Measurements from ENCODE around the gene CHCHD1. TPM values are rescaled to one million over a fixed set of nuclear protein-coding genes. Genes with fewer than 3 reads are reported as not detected.

Gene CHCHD1
- total RNA-seq, 1 experiment from 2014 or later = 36.6 TPM

- DNase-seq (ENCODE audit: low read depth, low spot score) (no peak), ATAC-seq (no peak)
- ChIA-PET CTCF (no interaction called here), POLR2A (no interaction called here), RAD21 (ENCODE audit: low non-redundant PET in 1 of 2, low total read pairs in 2 of 2, uncharacterized antibody in 2 of 2, unreplicated experiment in 2 of 2) (no interaction called here)
- Histone ChIP-seq H3K27ac (ENCODE audit: low read depth, low read length) (no peak overlapping the region), H4K20me1 (ENCODE audit: insufficient read depth) (no peaks in the 10 kb centered on the region), H3K36me3 (ENCODE audit: control insufficient read depth in 1 of 2, insufficient read depth in 2 of 2, low read length in 2 of 2) (peaks cover 17 to 31% of the 10 kb centered on the region in 2 experiments), H3K9ac (ENCODE audit: low read length) (no peak overlapping the region), H3K79me2 (ENCODE audit: insufficient read depth, low read length) (peaks cover 5% of the 10 kb centered on the region; the same call in 1 of the 2 replicates), H2AFZ (ENCODE audit: low read depth, low read length, poor library complexity, severe bottlenecking) (no peak overlapping the region), H3K4me1 (ENCODE audit: control insufficient read depth in 1 of 2, insufficient read depth in 2 of 2, low read length in 2 of 2) (peaks cover 0 to 16% of the 10 kb centered on the region in 2 experiments; a peak in 2 of 4 replicates), H3K4me2 (ENCODE audit: low read length) (no peak overlapping the region), H3K9me2 (ENCODE audit: insufficient read depth) (no peaks in the 10 kb centered on the region), H3K4me3 (replicated peaks in 1 of 2; ENCODE audit: low read depth in 1 of 2, low read length in 2 of 2) (no peak overlapping the region), H3K27me3 (ENCODE audit: insufficient read depth, low read length) (no peaks in the 10 kb centered on the region), H3K9me3 (ENCODE audit: control insufficient read depth in 1 of 2, insufficient read depth in 1 of 2, low read depth in 1 of 2, low read length in 2 of 2) (no peaks in the 10 kb centered on the region)
- intact Hi-C loops (cut with micrococcal nuclease) = no loop called here
- TF ChIP-seq POLR2A (IDR thresholded peaks at IDR 0.05; ENCODE audit: borderline replicate concordance, extremely low read depth, insufficient read depth, insufficient read length) = no peak
- no TSS peak for BruUV-seq (replicated peaks)
Measured at GRCh38 chr10:73806176-73806950, 24.5 kb downstream of the CHCHD1 start.

DNA sequence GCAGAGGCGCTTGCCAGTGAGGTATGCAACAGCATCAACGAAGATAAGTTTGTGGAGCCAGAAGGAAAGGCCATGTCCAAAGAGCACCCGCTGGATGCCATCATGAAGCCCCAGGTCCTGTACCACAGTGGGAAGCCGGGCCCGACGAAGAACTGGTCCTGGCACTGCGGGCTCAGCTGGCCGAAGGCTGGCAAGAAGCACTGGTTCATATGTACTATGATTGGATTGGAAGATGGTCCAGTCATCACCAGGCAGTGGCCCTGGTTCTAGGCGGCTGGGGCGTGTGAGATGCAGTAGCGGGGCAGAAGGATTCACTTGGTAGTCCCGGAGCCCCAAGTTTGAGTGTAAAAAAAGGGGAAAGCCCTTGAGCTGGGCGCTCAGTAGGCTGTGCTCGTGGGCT, 25.6 kb downstream of the CHCHD1 start:
- H3K9ac ChIP-seq (ENCODE audit: low read length) = no peak overlapping the region
- BruUV-seq (replicated peaks) = no TSS peak
- H2AFZ ChIP-seq (ENCODE audit: low read depth, low read length, poor library complexity, severe bottlenecking) = no peak overlapping the region
- H3K4me3 ChIP-seq (replicated peaks in 1 of 2; ENCODE audit: low read depth in 1 of 2, low read length in 2 of 2) = no peak overlapping the region
- no peaks in the 10 kb centered on the region for H4K20me1 ChIP-seq (ENCODE audit: insufficient read depth)
- ATAC-seq (no peak), DNase-seq (ENCODE audit: low read depth, low spot score) (no peak)
- RAD21 ChIA-PET (ENCODE audit: low non-redundant PET in 1 of 2, low total read pairs in 2 of 2, uncharacterized antibody in 2 of 2, unreplicated experiment in 2 of 2) = no interaction called here
- H3K4me2 ChIP-seq (ENCODE audit: low read length) = no peak overlapping the region
- peaks cover 4 to 22% of the 10 kb centered on the region in 2 experiments; a peak in 3 of 4 replicates for H3K4me1 ChIP-seq (ENCODE audit: control insufficient read depth in 1 of 2, insufficient read depth in 2 of 2, low read length in 2 of 2)
- POLR2A ChIA-PET = no interaction called here
- CTCF ChIA-PET = no interaction called here
- intact Hi-C loops (cut with micrococcal nuclease) = no loop called here
- peaks cover 11 to 22% of the 10 kb centered on the region in 2 experiments; a peak in 3 of 4 replicates for H3K36me3 ChIP-seq (ENCODE audit: control insufficient read depth in 1 of 2, insufficient read depth in 2 of 2, low read length in 2 of 2)
- H3K9me3 ChIP-seq (ENCODE audit: control insufficient read depth in 1 of 2, insufficient read depth in 1 of 2, low read depth in 1 of 2, low read length in 2 of 2) = no peaks in the 10 kb centered on the region
- no peak for TF ChIP-seq EZH2phosphoT487 (IDR thresholded peaks at IDR 0.05; ENCODE audit: borderline replicate concordance)
- TF ChIP-seq CEBPB (IDR thresholded peaks at IDR 0.05; ENCODE audit: low read depth) = no peak
- TF ChIP-seq EGR1 (IDR thresholded peaks at IDR 0.05; ENCODE audit: low read depth) = no peak
- no peak for TF ChIP-seq JUND (IDR thresholded peaks at IDR 0.05)
- TF ChIP-seq, protein P1, sequence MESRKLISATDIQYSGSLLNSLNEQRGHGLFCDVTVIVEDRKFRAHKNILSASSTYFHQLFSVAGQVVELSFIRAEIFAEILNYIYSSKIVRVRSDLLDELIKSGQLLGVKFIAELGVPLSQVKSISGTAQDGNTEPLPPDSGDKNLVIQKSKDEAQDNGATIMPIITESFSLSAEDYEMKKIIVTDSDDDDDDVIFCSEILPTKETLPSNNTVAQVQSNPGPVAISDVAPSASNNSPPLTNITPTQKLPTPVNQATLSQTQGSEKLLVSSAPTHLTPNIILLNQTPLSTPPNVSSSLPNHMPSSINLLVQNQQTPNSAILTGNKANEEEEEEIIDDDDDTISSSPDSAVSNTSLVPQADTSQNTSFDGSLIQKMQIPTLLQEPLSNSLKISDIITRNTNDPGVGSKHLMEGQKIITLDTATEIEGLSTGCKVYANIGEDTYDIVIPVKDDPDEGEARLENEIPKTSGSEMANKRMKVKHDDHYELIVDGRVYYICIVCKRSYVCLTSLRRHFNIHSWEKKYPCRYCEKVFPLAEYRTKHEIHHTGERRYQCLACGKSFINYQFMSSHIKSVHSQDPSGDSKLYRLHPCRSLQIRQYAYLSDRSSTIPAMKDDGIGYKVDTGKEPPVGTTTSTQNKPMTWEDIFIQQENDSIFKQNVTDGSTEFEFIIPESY (IDR thresholded peaks at IDR 0.05; ENCODE audit: extremely low read depth, insufficient replicate concordance, low read length) = no peak
- TF ChIP-seq EZH2 (IDR thresholded peaks at IDR 0.05) = no peak
- TF ChIP-seq TCF7L2 (IDR thresholded peaks at IDR 0.05; ENCODE audit: borderline replicate concordance, extremely low read depth, insufficient read depth, insufficient read length) = no peak
- TF ChIP-seq ZNF274 (IDR thresholded peaks at IDR 0.05; ENCODE audit: low read depth, low read length) = no peak
- no peak for TF ChIP-seq CBX3 (IDR thresholded peaks at IDR 0.05; ENCODE audit: low read depth)
- TF ChIP-seq RAD21 (IDR thresholded peaks at IDR 0.05; ENCODE audit: low read depth) = no peak
- TF ChIP-seq ZFX (IDR thresholded peaks at IDR 0.05) = no peak
- TF ChIP-seq MAX (IDR thresholded peaks at IDR 0.05) = no peak
- TF ChIP-seq YY1 (IDR thresholded peaks at IDR 0.05; ENCODE audit: extremely low read depth, insufficient replicate concordance, low read depth, low read length) = no peak
- TF ChIP-seq SRF (IDR thresholded peaks at IDR 0.05; ENCODE audit: low read depth) = no peak
- H3K9me2 ChIP-seq (ENCODE audit: insufficient read depth) = no peaks in the 10 kb centered on the region
- no peaks in the 10 kb centered on the region for H3K27me3 ChIP-seq (ENCODE audit: insufficient read depth, low read length)
- H3K79me2 ChIP-seq (ENCODE audit: insufficient read depth, low read length) = peaks cover 5% of the 10 kb centered on the region; the same call in 1 of the 2 replicates
- H3K27ac ChIP-seq (ENCODE audit: low read depth, low read length) = no peak overlapping the region
